Measurements from ENCODE around the gene U2AF1L4. TPM values are rescaled to one million over a fixed set of nuclear protein-coding genes. Genes with fewer than 3 reads are reported as not detected.

Gene U2AF1L4, protein sequence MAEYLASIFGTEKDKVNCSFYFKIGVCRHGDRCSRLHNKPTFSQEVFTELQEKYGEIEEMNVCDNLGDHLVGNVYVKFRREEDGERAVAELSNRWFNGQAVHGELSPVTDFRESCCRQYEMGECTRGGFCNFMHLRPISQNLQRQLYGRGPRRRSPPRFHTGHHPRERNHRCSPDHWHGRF
- total RNA-seq (2014; rRNA removed; shearing (Covaris generic); ENCODE audit: low replicate concordance) = 7.1 and 14.1 TPM in 2 replicates

DNA sequence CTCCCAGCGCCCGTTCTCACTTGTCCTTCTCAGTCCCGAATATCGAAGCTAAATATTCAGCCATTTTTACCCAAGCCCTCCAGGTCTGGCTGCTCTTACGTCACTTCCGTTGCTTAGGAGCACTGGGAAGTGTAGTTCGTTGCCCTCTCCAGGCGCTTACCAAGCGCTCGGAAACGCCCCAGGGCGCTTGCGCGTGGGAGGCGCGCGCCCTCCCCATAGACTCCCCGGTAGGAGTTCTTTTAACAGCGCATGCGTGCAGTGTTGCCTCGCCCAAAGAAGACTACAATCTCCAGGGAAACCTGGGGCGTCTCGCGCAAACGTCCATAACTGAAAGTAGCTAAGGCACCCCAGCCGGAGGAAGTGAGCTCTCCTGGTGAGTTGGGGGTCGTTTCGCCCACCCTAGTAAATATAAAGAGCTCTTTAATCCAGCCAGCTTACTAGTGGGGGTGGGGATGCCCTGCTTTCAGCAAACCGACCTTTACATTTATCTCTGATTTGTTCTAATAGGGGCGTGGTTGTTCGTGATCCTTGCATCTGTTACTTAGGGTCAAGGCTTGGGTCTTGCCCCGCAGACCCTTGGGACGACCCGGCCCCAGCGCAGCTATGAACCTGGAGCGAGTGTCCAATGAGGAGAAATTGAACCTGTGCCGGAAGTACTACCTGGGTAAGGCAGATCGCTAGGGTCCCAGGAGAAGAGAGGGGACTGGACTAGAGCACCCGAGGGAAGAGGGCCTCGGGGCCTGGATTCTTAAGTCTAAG lies at the start of gene U2AF1L4, which contains the start of gene PSENEN:
U2AF1L4 (minus strand) TSS at position 91 of the 759 bp plus-strand sequence; CDS start at position 64, 27 bp downstream.
PSENEN (plus strand) TSS at position 324 of the 759 bp plus-strand sequence; CDS start at position 604, 280 bp downstream.
- peak; percentile 99 for DNase-seq (ENCODE audit: low read depth)
- in situ Hi-C loops (cut with HindIII; ENCODE audit: low pct_unique_long_range_greater_than_20kb, low sequenced_read_pairs) = no loop called here

DNA sequence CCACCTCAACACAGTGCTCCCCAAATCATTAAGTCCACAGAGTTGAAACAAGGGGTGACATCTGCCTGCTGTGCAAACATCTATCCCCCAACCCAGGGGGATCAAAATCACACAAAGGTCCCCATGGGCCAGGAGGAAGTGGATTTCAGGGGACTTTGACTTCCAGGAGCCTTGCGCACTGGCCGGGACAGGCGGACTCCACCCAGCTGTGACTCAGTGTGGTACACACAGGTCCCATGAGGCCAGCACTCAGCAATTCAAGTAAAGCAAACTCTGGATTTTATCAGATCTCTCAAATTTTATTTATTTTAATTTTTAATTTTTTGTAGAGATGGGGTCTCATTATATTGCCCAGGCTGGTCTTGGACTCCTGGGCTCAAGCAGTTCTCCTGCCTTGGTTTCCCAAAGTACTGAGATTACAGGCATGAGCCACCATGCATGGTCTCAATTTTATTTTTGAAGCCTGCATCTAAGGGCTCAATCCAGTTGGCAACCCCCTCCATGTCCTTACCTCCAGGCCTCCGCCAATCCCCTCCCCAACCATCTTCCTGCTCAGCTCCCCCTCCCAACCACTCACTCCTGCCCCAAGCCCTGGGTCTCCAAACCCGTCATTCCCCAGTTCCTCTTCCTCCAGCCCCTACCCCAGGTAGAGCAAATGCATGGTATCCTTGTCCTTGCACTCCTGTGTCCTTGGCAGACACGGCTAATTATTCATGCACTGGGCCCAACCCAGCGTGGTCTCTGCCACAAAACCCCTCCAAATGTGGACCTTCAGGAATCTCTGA lies 48.4 kb upstream of the U2AF1L4 start:
- DNase-seq (ENCODE audit: low read depth) = no peak
- in situ Hi-C loops (cut with HindIII; ENCODE audit: low pct_unique_long_range_greater_than_20kb, low sequenced_read_pairs) = no loop called here

DNA sequence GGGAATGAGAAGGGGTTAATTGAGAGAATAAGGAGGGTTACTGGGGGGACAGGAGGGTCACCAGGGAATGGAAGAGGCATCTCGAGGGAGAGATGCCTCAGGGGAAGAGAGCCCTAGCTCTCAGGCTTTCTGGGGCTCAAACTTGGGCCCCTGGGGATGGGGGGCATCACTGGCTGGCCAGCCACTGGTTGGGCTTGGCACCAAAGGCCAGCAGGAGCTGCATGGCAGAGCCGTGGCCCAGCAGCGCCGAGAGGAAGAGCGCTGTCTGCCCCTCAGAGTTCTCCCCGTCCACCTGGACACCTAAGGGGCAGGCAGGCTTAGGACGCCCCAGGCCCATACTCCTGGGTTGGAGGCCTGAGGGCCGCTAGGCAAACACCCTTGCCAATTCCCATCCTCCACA lies 47.7 kb upstream of the U2AF1L4 start:
- in situ Hi-C loops (cut with HindIII; ENCODE audit: low pct_unique_long_range_greater_than_20kb, low sequenced_read_pairs) = no loop called here
- DNase-seq (ENCODE audit: low read depth) = no peak

DNA sequence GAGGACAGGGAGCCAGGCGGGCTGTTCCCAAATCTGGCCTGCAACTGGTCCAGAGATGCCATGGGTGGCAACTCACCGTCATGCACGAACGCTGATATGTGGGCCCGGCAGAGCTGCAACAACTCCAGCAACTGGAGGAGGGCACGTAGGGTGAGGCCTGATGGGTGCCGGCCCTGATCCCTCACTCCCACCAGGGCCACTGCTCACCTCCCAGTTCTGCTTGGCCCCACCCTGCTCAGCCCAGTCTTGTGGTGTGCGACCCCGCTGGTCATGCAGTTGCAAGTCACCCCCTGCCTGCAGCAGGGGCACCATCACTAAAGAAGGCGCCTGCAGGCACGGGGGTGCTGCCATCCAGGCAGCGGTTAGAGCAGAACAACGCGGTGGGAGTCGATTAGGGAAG lies 47.1 kb upstream of the U2AF1L4 start:
- in situ Hi-C loops (cut with HindIII; ENCODE audit: low pct_unique_long_range_greater_than_20kb, low sequenced_read_pairs) = no loop called here

DNA sequence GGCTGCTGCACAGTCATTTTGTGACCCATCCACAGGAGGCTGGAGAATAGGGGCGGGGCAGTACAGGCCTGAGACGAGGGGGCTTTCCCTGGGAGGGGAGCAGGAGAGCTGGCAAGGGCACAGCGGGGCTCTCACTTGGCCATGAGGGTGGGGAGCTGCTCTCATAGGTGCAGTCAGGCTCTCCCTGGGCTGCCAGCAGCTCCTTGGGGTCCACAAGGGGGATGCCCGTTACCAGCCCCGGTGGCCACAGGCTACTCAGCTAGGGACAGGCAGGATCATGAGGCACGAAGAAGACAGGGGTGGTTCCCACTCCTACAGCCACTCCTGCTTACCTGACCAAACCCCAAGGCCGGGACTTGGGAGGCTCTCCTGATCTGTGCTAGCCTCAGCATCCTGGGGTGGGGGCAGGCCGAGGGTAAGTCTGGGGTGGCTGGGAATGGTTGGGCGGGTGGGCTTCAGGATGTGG lies 46.6 kb upstream of the U2AF1L4 start:
- in situ Hi-C loops (cut with HindIII; ENCODE audit: low pct_unique_long_range_greater_than_20kb, low sequenced_read_pairs) = no loop called here
- DNase-seq (ENCODE audit: low read depth) = no peak

More for the DNA sequence above, 47.1 kb upstream of the U2AF1L4 start:
- no peak for DNase-seq (ENCODE audit: low read depth)

DNA sequence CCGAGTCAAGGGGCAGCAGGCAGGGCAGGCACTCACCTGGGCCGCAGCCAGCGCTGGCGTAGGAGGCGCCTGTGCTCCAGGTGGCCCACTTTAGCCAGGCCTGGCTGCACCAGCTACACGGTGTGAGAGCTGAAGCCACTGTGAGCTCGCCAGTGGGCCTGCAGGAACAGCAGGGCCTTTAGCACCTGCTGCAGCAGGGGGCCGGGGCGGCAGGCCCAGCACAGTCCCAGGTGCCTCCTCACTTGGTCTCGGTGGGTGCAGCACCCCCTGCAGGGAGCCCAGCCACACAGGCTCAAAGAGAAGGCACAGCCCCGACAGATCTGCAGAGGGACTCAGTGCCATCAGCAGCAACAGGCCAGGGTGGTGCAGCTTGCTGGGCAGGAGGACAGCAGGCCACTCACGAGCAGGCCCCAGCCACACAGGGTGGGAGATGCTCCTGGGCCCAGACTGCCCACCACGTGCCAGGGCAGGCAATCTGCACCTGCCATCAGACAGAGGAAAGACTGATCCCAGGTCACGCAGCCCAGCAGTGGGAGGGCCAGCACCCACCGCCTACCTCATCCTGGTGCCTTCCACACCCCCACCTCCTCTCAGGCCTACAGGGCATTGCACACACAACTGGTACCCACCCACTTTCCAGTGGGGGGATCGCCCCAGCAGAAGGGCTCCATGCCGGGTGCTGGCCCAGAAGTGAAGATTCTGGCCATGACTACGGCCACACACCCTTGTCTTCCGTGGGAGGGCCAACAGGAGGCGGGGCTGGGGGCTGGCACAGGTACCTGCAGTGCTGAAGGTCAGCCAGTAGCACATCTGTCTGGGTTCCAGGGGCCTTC lies 46.0 kb upstream of the U2AF1L4 start:
- no peak for DNase-seq (ENCODE audit: low read depth)
- in situ Hi-C loops (cut with HindIII; ENCODE audit: low pct_unique_long_range_greater_than_20kb, low sequenced_read_pairs) = no loop called here

DNA sequence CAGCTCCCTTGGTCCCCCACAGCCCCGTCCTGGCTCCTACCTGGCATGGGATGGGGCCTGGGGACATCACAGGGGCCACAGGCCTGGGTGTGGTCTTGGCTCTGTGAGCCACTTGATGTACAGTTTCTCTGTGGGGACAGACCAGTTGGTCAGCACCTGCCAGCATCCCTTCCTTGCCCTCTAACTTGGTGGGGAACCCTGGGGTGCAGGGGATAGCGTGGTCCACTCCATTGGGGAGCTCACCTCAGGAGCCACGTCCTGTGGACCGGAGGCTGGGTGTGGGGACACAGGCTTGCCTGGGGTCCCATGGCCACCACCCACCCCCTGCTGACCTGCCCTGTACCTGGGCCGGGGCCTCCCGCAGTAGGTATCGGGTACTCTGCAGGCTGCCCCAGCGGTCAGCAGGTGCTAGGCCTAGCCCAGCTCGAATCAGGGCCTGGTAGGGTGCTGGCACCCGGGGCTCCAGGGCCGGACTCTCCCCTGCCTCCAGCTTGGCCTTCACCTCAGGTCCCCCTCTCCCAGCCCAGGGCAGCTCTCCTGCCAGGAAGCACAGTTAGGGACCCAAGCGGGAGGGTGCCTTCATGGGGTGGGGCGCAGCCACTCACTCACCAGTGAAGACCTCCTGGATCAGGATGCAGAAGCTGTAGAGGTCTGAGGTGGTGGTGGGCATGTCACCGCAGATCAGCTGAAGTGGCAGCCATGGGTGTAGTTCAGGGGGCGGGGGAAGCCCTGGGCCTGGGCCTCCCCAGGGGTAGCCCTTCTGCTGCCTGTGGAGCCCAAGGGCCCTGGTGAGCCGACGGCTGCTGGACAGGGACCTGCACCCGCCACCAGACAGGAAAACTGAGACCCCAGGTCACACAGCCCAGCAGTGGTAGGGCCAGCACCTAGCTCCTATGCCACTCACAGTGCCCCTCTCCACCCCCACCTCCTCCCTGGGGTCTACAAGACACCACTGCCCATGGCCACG lies 45.0 kb upstream of the U2AF1L4 start:
- in situ Hi-C loops (cut with HindIII; ENCODE audit: low pct_unique_long_range_greater_than_20kb, low sequenced_read_pairs) = no loop called here
- no peak for DNase-seq (ENCODE audit: low read depth)

DNA sequence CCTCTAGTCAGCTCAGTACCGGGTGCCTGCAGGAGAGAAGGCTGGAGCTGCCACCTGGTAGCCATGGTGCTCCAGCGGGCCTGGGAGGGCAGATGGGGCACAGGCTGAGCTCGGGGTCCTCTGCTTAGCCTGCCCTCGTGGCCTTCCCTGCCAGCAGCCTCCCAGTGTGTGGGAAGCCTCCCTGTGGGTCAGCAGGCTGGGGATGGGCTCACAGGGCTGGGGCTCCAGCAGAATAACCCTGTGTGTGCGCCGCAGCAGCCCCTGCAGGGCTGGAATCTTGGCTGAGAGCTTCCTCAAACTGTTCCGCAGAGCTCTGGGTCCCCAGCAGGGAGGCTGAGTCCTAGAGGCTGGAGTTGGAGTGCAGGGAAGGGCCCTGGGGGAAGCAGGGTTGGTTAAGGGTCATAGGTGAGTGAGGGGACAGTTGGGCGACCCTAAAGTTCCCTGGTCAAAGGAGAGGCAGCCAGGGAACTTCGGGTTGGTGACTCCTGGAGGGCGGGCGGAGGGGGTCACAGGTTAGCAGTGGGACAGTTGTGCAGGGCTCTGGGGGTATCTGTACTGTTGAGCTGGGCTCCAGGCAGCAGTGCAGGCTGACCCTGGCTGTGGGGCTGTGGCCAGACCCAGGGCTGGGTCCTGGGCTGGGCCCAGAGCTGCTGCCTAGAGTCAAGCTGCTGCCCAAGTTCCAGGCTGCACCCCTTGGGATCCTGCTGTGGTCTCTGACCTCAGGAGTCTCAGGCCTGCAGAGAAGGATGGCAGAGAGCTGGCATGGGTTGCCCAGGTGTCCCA lies 44.2 kb upstream of the U2AF1L4 start:
- no peak for DNase-seq (ENCODE audit: low read depth)
- in situ Hi-C loops (cut with HindIII; ENCODE audit: low pct_unique_long_range_greater_than_20kb, low sequenced_read_pairs) = no loop called here

DNA sequence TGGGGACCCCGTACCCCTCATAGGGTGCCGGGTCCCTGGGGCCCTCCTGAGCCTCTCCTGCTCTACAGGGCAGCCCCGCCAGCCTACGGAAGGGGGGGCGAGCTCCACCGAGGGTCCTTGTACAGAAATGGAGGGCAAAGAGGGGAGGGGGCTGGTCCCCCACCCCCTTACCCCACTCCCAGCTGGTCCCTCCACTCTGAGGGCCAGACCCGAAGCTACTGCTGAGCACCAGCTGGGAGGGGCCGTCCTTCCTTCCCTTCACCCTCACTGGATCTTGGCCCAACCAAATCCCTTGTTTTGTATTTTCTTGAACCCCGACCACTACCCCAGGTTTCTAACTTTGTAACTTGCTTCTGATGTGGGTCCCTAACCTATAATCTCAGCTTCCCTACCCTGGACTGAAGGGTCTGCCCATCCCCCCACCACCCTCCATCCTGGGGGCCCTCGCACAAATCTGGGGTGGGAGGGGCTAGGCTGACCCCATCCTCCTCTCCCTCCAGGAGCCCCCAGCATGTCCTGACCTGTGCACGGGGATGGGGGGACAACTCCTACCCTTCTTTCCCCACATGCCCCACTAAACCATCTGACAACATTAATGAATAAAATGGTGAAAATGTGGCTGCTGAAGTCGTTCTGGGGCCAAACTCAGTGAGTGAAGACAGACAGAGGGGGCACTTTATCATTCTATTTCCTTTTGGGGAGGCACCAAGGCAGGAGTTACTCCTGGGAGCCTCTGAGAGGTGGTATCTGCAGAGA lies 43.2 kb upstream of the U2AF1L4 start:
- in situ Hi-C loops (cut with HindIII; ENCODE audit: low pct_unique_long_range_greater_than_20kb, low sequenced_read_pairs) = no loop called here
- no peak for DNase-seq (ENCODE audit: low read depth)

DNA sequence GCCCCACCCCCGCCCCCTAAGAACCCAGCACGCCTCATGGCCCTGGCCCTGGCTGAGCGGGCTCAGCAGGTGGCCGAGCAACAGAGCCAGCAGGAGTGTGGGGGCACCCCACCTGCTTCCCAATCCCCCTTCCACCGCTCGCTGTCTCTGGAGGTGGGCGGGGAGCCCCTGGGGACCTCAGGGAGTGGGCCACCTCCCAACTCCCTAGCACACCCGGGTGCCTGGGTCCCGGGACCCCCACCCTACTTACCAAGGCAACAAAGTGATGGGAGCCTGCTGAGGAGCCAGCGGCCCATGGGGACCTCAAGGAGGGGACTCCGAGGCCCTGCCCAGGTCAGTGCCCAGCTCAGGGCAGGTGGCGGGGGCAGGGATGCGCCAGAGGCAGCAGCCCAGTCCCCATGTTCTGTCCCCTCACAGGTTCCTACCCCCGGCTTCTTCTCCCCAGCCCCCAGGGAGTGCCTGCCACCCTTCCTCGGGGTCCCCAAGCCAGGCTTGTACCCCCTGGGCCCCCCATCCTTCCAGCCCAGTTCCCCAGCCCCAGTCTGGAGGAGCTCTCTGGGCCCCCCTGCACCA lies 42.1 kb upstream of the U2AF1L4 start:
- no peak for DNase-seq (ENCODE audit: low read depth)
- in situ Hi-C loops (cut with HindIII; ENCODE audit: low pct_unique_long_range_greater_than_20kb, low sequenced_read_pairs) = no loop called here

DNA sequence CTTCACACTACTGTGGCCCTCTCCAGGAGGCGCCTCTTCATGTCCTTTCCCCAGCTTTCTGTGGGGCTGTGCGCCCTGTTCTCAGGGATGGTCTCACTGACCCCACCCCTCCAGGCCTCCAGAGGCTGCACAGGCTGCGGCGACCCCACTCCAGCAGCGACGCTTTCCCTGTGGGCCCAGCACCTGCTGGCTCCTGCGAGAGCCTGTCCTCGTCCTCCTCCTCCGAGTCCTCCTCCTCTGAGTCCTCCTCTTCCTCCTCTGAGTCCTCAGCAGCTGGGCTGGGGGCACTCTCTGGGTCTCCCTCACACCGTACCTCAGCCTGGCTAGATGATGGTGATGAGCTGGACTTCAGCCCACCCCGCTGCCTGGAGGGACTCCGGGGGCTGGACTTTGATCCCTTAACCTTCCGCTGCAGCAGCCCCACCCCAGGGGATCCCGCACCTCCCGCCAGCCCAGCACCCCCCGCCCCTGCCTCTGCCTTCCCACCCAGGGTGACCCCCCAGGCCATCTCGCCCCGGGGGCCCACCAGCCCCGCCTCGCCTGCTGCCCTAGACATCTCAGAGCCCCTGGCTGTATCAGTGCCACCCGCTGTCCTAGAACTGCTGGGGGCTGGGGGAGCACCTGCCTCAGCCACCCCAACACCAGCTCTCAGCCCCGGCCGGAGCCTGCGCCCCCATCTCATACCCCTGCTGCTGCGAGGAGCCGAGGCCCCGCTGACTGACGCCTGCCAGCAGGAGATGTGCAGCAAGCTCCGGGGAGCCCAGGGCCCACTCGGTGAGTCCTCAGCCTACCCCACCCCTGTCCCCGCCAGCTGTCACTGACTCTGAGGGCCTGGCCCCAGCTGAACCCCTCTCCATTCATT lies 41.3 kb upstream of the U2AF1L4 start:
- in situ Hi-C loops (cut with HindIII; ENCODE audit: low pct_unique_long_range_greater_than_20kb, low sequenced_read_pairs) = no loop called here
- no peak for DNase-seq (ENCODE audit: low read depth)

DNA sequence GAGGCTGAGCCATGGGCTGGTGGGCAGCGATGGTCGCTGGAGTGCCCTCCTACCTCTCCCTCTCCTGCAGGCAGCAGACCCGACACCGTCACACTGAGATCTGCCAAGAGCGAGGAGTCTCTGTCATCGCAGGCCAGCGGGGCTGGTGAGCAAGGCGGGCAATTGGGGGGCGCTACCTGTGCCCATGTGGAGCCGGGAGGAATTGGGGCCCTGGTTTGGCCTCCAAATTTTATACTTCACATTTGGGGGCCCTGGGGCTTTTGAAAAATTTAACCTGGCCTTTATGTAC lies 40.1 kb upstream of the U2AF1L4 start:
- DNase-seq (ENCODE audit: low read depth) = no peak
- in situ Hi-C loops (cut with HindIII; ENCODE audit: low pct_unique_long_range_greater_than_20kb, low sequenced_read_pairs) = no loop called here

DNA sequence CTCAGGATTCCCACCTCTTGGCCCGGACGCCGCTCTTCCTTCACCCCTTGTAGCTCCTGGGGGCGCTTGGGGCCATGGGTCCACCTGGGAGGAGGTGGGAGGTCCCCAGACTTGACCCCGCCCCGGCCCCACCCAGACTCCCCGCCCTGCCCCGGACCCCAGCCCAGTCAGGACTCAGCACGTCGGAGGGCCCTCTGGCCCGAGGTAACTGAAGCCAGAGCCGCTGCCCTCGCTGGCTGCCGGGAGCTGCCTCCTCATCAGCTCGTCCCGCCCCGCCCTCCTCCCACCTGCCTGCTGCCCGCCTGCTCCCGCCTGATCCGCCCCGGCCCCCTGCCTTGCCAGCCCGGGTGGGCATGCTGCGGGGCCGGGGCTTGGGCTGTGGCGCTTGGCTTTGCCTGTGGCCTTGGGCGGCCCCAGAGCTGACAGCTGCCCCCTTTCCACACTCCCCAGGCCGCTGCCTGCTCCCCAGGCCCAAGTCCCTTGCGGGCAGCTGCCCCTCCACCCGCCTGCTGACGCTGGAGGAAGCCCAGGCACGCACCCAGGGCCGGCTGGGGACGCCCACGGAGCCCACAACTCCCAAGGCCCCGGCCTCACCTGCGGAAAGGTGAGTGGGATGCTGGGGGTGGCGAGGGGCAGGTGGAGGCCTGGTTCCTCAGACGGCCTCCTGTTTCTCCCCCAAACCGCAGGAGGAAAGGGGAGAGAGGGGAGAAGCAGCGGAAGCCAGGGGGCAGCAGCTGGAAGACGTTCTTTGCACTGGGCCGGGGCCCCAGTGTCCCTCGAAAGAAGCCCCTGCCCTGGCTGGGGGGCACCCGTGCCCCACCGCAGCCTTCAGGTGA lies 39.5 kb upstream of the U2AF1L4 start:
- in situ Hi-C loops (cut with HindIII; ENCODE audit: low pct_unique_long_range_greater_than_20kb, low sequenced_read_pairs) = no loop called here
- no peak for DNase-seq (ENCODE audit: low read depth)

Data from Caki2 (cell line).